ENCODE data around the gene PALLD. TPM values are rescaled to one million over a fixed set of nuclear protein-coding genes. Genes with fewer than 3 reads are reported as not detected.

The PALLD gene
- polyA plus RNA-seq, 1 donor from 2014 or later, result 20.5 TPM

DNA sequence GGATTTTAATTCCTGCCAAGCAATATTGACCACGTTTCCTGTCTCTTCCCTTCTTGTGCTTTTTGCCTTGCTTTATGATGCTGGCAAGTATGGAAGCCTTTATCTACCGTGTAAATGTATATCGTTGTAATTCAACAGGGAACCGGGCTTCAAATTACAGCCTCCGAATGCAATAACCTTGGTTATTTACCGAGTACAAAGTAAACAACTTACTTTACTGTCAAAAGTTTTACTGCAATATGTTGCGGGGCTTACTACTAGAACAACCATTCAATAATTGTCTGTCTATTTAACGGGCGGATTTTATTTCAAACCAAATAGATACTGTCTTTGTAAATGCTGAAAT is 73.1 kb downstream of the PALLD start:
- H3K79me2 ChIP-seq (replicated peaks; ENCODE audit: insufficient read depth, low read length), result no peaks in the 10 kb centered on the region
- H3K27ac ChIP-seq (ENCODE audit: low read length), result no peak overlapping the region
- no peak overlapping the region for H3K4me3 ChIP-seq (ENCODE audit: low read length)
- no peaks in the 10 kb centered on the region for H3F3A ChIP-seq (ENCODE audit: insufficient read depth, low read length, poor library complexity, severe bottlenecking)
- no peaks in the 10 kb centered on the region for H3K9me2 ChIP-seq (ENCODE audit: insufficient read depth, low read length)
- H3K36me3 ChIP-seq (ENCODE audit: insufficient read depth, low read length), result no peaks in the 10 kb centered on the region
- H3K27me3 ChIP-seq (ENCODE audit: insufficient read depth, low read depth, low read length), result no peaks in the 10 kb centered on the region
- H3K9me3 ChIP-seq (ENCODE audit: low read length), result no peaks in the 10 kb centered on the region
- H4K20me1 ChIP-seq (ENCODE audit: insufficient read depth), result no peaks in the 10 kb centered on the region
- H3K9ac ChIP-seq (ENCODE audit: low read length), result no peak overlapping the region
- H3K4me2 ChIP-seq (ENCODE audit: low read length), result no peak overlapping the region
- H2AFZ ChIP-seq (ENCODE audit: low read depth, low read length), result no peak overlapping the region
- TF ChIP-seq, protein P1, sequence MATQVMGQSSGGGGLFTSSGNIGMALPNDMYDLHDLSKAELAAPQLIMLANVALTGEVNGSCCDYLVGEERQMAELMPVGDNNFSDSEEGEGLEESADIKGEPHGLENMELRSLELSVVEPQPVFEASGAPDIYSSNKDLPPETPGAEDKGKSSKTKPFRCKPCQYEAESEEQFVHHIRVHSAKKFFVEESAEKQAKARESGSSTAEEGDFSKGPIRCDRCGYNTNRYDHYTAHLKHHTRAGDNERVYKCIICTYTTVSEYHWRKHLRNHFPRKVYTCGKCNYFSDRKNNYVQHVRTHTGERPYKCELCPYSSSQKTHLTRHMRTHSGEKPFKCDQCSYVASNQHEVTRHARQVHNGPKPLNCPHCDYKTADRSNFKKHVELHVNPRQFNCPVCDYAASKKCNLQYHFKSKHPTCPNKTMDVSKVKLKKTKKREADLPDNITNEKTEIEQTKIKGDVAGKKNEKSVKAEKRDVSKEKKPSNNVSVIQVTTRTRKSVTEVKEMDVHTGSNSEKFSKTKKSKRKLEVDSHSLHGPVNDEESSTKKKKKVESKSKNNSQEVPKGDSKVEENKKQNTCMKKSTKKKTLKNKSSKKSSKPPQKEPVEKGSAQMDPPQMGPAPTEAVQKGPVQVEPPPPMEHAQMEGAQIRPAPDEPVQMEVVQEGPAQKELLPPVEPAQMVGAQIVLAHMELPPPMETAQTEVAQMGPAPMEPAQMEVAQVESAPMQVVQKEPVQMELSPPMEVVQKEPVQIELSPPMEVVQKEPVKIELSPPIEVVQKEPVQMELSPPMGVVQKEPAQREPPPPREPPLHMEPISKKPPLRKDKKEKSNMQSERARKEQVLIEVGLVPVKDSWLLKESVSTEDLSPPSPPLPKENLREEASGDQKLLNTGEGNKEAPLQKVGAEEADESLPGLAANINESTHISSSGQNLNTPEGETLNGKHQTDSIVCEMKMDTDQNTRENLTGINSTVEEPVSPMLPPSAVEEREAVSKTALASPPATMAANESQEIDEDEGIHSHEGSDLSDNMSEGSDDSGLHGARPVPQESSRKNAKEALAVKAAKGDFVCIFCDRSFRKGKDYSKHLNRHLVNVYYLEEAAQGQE (IDR thresholded peaks at IDR 0.05; ENCODE audit: borderline replicate concordance), result no peak
- TF ChIP-seq, protein P2, sequence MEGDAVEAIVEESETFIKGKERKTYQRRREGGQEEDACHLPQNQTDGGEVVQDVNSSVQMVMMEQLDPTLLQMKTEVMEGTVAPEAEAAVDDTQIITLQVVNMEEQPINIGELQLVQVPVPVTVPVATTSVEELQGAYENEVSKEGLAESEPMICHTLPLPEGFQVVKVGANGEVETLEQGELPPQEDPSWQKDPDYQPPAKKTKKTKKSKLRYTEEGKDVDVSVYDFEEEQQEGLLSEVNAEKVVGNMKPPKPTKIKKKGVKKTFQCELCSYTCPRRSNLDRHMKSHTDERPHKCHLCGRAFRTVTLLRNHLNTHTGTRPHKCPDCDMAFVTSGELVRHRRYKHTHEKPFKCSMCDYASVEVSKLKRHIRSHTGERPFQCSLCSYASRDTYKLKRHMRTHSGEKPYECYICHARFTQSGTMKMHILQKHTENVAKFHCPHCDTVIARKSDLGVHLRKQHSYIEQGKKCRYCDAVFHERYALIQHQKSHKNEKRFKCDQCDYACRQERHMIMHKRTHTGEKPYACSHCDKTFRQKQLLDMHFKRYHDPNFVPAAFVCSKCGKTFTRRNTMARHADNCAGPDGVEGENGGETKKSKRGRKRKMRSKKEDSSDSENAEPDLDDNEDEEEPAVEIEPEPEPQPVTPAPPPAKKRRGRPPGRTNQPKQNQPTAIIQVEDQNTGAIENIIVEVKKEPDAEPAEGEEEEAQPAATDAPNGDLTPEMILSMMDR (IDR thresholded peaks at IDR 0.05; ENCODE audit: poor library complexity, severe bottlenecking), result no peak
- TF ChIP-seq EP300 (conservative IDR thresholded peaks at IDR 0.05; ENCODE audit: poor library complexity, severe bottlenecking) (no peak), SMC3 (conservative IDR thresholded peaks at IDR 0.05; ENCODE audit: poor library complexity) (no peak), POLR2AphosphoS5 (IDR thresholded peaks at IDR 0.05) (no peak), TAF1 (IDR thresholded peaks at IDR 0.05; ENCODE audit: low read depth) (no peak), MXI1 (conservative IDR thresholded peaks at IDR 0.05; ENCODE audit: poor library complexity, severe bottlenecking) (no peak), RAD21 (conservative IDR thresholded peaks at IDR 0.05) (no peak), EZH2 (IDR thresholded peaks at IDR 0.05; ENCODE audit: borderline replicate concordance, insufficient read depth, low read length, poor library complexity, severe bottlenecking) (no peak)

DNA sequence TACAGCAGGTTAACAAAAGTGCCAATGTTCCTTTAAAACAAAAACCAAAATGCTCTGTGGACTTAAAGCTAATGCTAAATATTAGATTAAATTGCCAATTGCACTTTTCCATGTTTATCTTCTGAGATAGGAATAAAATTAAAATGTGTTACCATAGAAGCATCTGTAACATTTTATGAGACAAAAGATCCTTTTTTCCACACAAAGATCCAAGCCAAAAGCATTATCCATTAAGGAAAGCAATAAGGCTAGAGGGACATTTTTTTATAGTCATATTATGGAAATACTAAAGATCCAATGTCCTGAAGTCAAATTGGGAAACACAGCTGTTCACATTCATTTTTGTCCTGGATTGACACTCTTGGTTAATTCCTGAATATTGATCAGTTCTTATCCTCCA is 73.6 kb downstream of the PALLD start:
- Histone ChIP-seq H3K36me3 (ENCODE audit: insufficient read depth, low read length) (no peaks in the 10 kb centered on the region), H3K9me2 (ENCODE audit: insufficient read depth, low read length) (no peaks in the 10 kb centered on the region), H3K79me2 (replicated peaks; ENCODE audit: insufficient read depth, low read length) (no peaks in the 10 kb centered on the region), H3K9me3 (ENCODE audit: low read length) (no peaks in the 10 kb centered on the region), H4K20me1 (ENCODE audit: insufficient read depth) (no peaks in the 10 kb centered on the region), H3K27ac (ENCODE audit: low read length) (no peak overlapping the region), H3K27me3 (ENCODE audit: insufficient read depth, low read depth, low read length) (no peaks in the 10 kb centered on the region), H3K4me3 (ENCODE audit: low read length) (no peak overlapping the region), H3K9ac (ENCODE audit: low read length) (no peak overlapping the region), H2AFZ (ENCODE audit: low read depth, low read length) (no peak overlapping the region), H3K4me2 (ENCODE audit: low read length) (no peak overlapping the region), H3F3A (ENCODE audit: insufficient read depth, low read length, poor library complexity, severe bottlenecking) (no peaks in the 10 kb centered on the region)
- TF ChIP-seq TAF1 (IDR thresholded peaks at IDR 0.05; ENCODE audit: low read depth) (no peak), EP300 (conservative IDR thresholded peaks at IDR 0.05; ENCODE audit: poor library complexity, severe bottlenecking) (no peak), SMC3 (conservative IDR thresholded peaks at IDR 0.05; ENCODE audit: poor library complexity) (no peak), MXI1 (conservative IDR thresholded peaks at IDR 0.05; ENCODE audit: poor library complexity, severe bottlenecking) (no peak), POLR2AphosphoS5 (IDR thresholded peaks at IDR 0.05) (no peak), RAD21 (conservative IDR thresholded peaks at IDR 0.05) (no peak), EZH2 (IDR thresholded peaks at IDR 0.05; ENCODE audit: borderline replicate concordance, insufficient read depth, low read length, poor library complexity, severe bottlenecking) (no peak)
- TF ChIP-seq, protein P1 (IDR thresholded peaks at IDR 0.05; ENCODE audit: borderline replicate concordance), result no peak
- TF ChIP-seq, protein P2 (IDR thresholded peaks at IDR 0.05; ENCODE audit: poor library complexity, severe bottlenecking), result no peak
